MCF 10A (cell line): ENCODE measurements around the gene ALDH1B1. TPM values are rescaled to one million over a fixed set of nuclear protein-coding genes. Genes with fewer than 3 reads are reported as not detected.

Source experiments
- BruUV-seq: library from RNA; stranded (reverse); fragments of 400-500 nt; replicated peaks from 2 replicates; lab custom pipeline; 2021; lab: Mats Ljungman, UMichigan
- CTCF ChIA-PET: fragments of 300-600 bp; sonication (Branson Sonifier 250); formaldehyde crosslinking; extraction: SDS; loops from one replicate; lab custom pipeline; 2021; ENCODE audit warnings: antibody characterized with exemption, inconsistent platforms; lab: Yijun Ruan, JAX
- POLR2A ChIA-PET: fragments of 300-600, 350-650 bp; sonication (Branson Sonifier 250); formaldehyde crosslinking; extraction: SDS; loops from one replicate; lab custom pipeline; 2020; ENCODE audit warnings: antibody characterized with exemption, inconsistent platforms; lab: Yijun Ruan, JAX
- DNase-seq: peaks from one replicate; pipeline ENCODE4 v3.0.0-alpha.2; 2018; ENCODE audit not compliant: unreplicated experiment
- H3K27ac Mint-ChIP-seq: one replicate; pipeline ENCODE4 v1.8.0; 2022; ENCODE audit warnings: mild to moderate bottlenecking, low read depth, mixed read lengths; ENCODE audit not compliant: unreplicated experiment
- H3K27me3 Mint-ChIP-seq: one replicate; pipeline ENCODE4 v1.8.0; 2022; ENCODE audit warnings: mixed read lengths; ENCODE audit not compliant: insufficient read depth, unreplicated experiment
- H3K36me3 Mint-ChIP-seq: one replicate; pipeline ENCODE4 v1.8.0; 2022; ENCODE audit warnings: mild to moderate bottlenecking, moderate library complexity, mixed read lengths; ENCODE audit not compliant: insufficient read depth, unreplicated experiment
- H3K4me1 Mint-ChIP-seq: one replicate; pipeline ENCODE4 v1.8.0; 2022; ENCODE audit warnings: mixed read lengths; ENCODE audit not compliant: insufficient read depth, unreplicated experiment
- H3K4me3 Mint-ChIP-seq: one replicate; pipeline ENCODE4 v1.8.0; 2022; ENCODE audit warnings: mild to moderate bottlenecking, moderate library complexity, mixed read lengths; ENCODE audit not compliant: unreplicated experiment
- H3K9me3 Mint-ChIP-seq: one replicate; pipeline ENCODE4 v1.8.0; 2022; ENCODE audit warnings: mixed read lengths; ENCODE audit not compliant: unreplicated experiment
- CTCF ChIP-seq: fragments of 200-600 bp; IDR thresholded peaks from one replicate; pipeline ENCODE4 v1.8.0; 2022; ENCODE audit warnings: antibody characterized with exemption, mild to moderate bottlenecking; ENCODE audit not compliant: unreplicated experiment
- intact Hi-C: fragments of 100-400 bp; cut with micrococcal nuclease; formaldehyde crosslinking; loops from 2 replicates; pipeline ENCODE4 v1.14.1; 2022
- total RNA-seq: library from RNA; stranded (reverse); gene quantifications from 2 replicates; pipeline ENCODE4 v1.2.3, GENCODE V29; 2022

ALDH1B1 gene
- total RNA-seq, 1 experiment from 2014 or later, result 26.2 TPM

- no peak overlapping the region for H3K4me3 Mint-ChIP-seq
- H3K36me3 Mint-ChIP-seq, result no peaks in the 10 kb centered on the region
- POLR2A ChIA-PET, result interaction anchor here (0.5 kb wide), 1 partner anchor 8 kb away, joined by 3 read pairs; no protein-coding TSS in a partner anchor
These were observed 43.0 kb downstream of the ALDH1B1 start for GRCh38 chr9:38435521-38435920.

GRCh38 chr9:38436708-38437107 is 44.2 kb downstream of the ALDH1B1 start:
- H3K27me3 Mint-ChIP-seq, result no peaks in the 10 kb centered on the region

More at GRCh38 chr9:38435521-38435920, 43.0 kb downstream of the ALDH1B1 start:
- CTCF ChIA-PET, result interaction anchor here (0.5 to 4.3 kb wide), 4 partner anchors 16 to 887 kb away, joined by 3 to 37 read pairs (median 5); no protein-coding TSS in a partner anchor
- no TSS peak for BruUV-seq
- H3K4me1 Mint-ChIP-seq, result no peaks in the 10 kb centered on the region
- no peak overlapping the region for H3K27ac Mint-ChIP-seq
- no peak for TF ChIP-seq CTCF
- no peaks in the 10 kb centered on the region for H3K9me3 Mint-ChIP-seq
- H3K27me3 Mint-ChIP-seq, result no peaks in the 10 kb centered on the region
- no peak for DNase-seq
- intact Hi-C loops, result no loop called here

GRCh38 chr9:38437193-38437823 is 44.8 kb downstream of the ALDH1B1 start:
- H3K27me3 Mint-ChIP-seq, result no peaks in the 10 kb centered on the region
- no peaks in the 10 kb centered on the region for H3K36me3 Mint-ChIP-seq
- no peak for TF ChIP-seq CTCF
- H3K9me3 Mint-ChIP-seq, result no peaks in the 10 kb centered on the region
- DNase-seq, result no peak
- no TSS peak for BruUV-seq
- CTCF ChIA-PET, result interaction anchor here (1.7 kb wide), 1 partner anchor 523 kb away, joined by 6 read pairs; no protein-coding TSS in a partner anchor
- POLR2A ChIA-PET, result interaction anchor here (0.6 kb wide), 1 partner anchor 106 kb away, joined by 3 read pairs; no protein-coding TSS in a partner anchor
- H3K4me1 Mint-ChIP-seq, result no peaks in the 10 kb centered on the region
- intact Hi-C loops, result no loop called here
- no peak overlapping the region for H3K27ac Mint-ChIP-seq
- no peak overlapping the region for H3K4me3 Mint-ChIP-seq

More at GRCh38 chr9:38436708-38437107, 44.2 kb downstream of the ALDH1B1 start:
- no peak for DNase-seq
- H3K4me1 Mint-ChIP-seq, result no peaks in the 10 kb centered on the region
- H3K36me3 Mint-ChIP-seq, result no peaks in the 10 kb centered on the region
- no peak for TF ChIP-seq CTCF
- CTCF ChIA-PET, result interaction anchor here (1.7 to 2.2 kb wide), 2 partner anchors 66 to 523 kb away, joined by 6 read pairs; no protein-coding TSS in a partner anchor
- no peak overlapping the region for H3K27ac Mint-ChIP-seq
- BruUV-seq, result no TSS peak
- POLR2A ChIA-PET, result interaction anchor here (0.6 kb wide), 1 partner anchor 107 kb away, joined by 3 read pairs; no protein-coding TSS in a partner anchor
- no peaks in the 10 kb centered on the region for H3K9me3 Mint-ChIP-seq
- intact Hi-C loops, result no loop called here
- H3K4me3 Mint-ChIP-seq, result no peak overlapping the region

- no peak for DNase-seq
- Mint-ChIP-seq H3K4me3 (no peak overlapping the region), H3K9me3 (no peaks in the 10 kb centered on the region), H3K27ac (no peak overlapping the region), H3K36me3 (no peaks in the 10 kb centered on the region), H3K27me3 (no peaks in the 10 kb centered on the region), H3K4me1 (peaks cover 7% of the 10 kb centered on the region)
- ChIA-PET CTCF (interaction anchor here (2.5 kb wide), 1 partner anchor 7 kb away, joined by 11 read pairs; no protein-coding TSS in a partner anchor), POLR2A (no interaction called here)
- no TSS peak for BruUV-seq
- intact Hi-C loops, result no loop called here
- no peak for TF ChIP-seq CTCF
These were observed 46.9 kb downstream of the ALDH1B1 start for GRCh38 chr9:38439291-38439915.
